ENCODE results near the gene PCDHGB2. TPM values are rescaled to one million over a fixed set of nuclear protein-coding genes. Genes with fewer than 3 reads are reported as not detected.

The PCDHGB2 gene
- total RNA-seq, 1 experiment from 2014 or later: 9.8 TPM

DNA sequence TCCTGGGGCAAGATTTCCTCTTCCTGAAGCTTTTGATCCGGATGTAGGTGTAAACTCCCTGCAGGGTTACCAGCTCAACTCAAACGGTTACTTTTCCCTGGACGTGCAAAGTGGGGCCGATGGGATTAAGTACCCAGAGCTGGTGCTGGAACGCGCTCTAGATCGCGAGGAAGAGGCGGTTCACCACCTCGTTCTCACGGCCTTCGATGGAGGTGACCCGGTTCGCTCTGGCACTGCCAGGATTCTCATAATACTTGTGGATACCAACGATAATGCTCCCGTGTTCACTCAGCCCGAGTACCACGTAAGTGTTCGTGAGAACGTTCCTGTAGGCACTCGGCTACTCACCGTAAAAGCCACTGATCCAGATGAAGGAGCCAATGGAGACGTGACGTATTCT is 4.2 kb upstream of the PCDHGB2 start:
- no peak overlapping the region for H3K27ac ChIP-seq (ENCODE audit: low read length)
- no peak overlapping the region for H3K4me2 ChIP-seq (ENCODE audit: low read depth, low read length, poor library complexity, severe bottlenecking)
- peaks cover 28% of the 10 kb centered on the region; the same call in 1 of the 2 replicates for H3K36me3 ChIP-seq (ENCODE audit: insufficient read depth, low read length)
- no peaks in the 10 kb centered on the region for H4K20me1 ChIP-seq (ENCODE audit: insufficient read depth, low read depth, low read length)
- peaks cover 27% of the 10 kb centered on the region for H3K4me1 ChIP-seq (ENCODE audit: low read length)
- peaks cover 42% of the 10 kb centered on the region for H3K79me2 ChIP-seq (ENCODE audit: low read length)
- no peak overlapping the region for H3K4me3 ChIP-seq (ENCODE audit: low read length)
- no peaks in the 10 kb centered on the region for H3K27me3 ChIP-seq (ENCODE audit: low read length)
- no peak overlapping the region for H2AFZ ChIP-seq (ENCODE audit: low read length)
- H3K9ac ChIP-seq (ENCODE audit: low read length): no peak overlapping the region
- H3K9me2 ChIP-seq (replicated peaks; ENCODE audit: insufficient read depth, low read length): no peaks in the 10 kb centered on the region
- no peak for DNase-seq
- H3K9me3 ChIP-seq (ENCODE audit: low read length): peaks cover 13% of the 10 kb centered on the region

DNA sequence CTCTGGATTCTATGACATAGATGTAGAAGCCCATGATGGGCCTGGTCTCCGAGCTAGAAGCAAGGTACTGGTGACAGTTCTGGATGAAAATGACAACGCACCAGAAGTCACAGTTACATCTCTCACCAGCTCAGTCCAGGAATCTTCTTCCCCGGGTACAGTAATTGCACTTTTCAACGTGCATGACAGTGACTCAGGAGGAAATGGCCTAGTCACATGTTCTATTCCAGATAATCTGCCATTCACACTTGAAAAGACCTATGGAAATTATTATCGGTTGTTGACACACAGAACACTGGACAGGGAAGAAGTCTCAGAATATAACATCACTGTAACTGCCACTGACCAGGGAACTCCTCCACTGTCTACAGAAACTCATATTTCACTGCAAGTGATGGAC is 3.7 kb upstream of the PCDHGB2 start:
- Histone ChIP-seq H3K9ac (ENCODE audit: low read length) (no peak overlapping the region), H3K36me3 (ENCODE audit: insufficient read depth, low read length) (peaks cover 29% of the 10 kb centered on the region; the same call in 1 of the 2 replicates), H3K4me1 (ENCODE audit: low read length) (peaks cover 24% of the 10 kb centered on the region), H3K27ac (ENCODE audit: low read length) (no peak overlapping the region), H3K27me3 (ENCODE audit: low read length) (no peaks in the 10 kb centered on the region), H3K9me2 (replicated peaks; ENCODE audit: insufficient read depth, low read length) (no peaks in the 10 kb centered on the region), H4K20me1 (ENCODE audit: insufficient read depth, low read depth, low read length) (no peaks in the 10 kb centered on the region), H3K4me2 (ENCODE audit: low read depth, low read length, poor library complexity, severe bottlenecking) (no peak overlapping the region), H3K9me3 (ENCODE audit: low read length) (peaks cover 15% of the 10 kb centered on the region), H3K4me3 (ENCODE audit: low read length) (no peak overlapping the region), H3K79me2 (ENCODE audit: low read length) (peaks cover 40% of the 10 kb centered on the region), H2AFZ (ENCODE audit: low read length) (no peak overlapping the region)
- no peak for DNase-seq

DNA sequence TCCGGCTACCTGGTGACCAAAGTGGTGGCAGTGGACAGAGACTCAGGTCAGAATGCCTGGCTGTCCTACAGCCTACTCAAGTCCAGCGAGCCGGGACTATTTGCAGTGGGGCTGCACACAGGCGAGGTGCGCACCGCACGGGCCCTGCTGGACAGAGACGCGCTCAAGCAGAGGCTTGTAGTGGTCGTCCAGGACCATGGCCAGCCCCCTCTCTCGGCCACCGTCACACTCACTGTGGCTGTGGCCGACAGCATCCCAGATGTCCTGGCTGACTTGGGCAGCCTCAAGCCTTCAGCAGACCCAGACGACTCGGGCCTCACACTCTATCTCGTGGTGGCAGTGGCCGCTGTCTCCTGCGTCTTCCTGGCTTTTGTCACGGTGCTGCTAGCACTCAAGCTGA is 2.8 kb upstream of the PCDHGB2 start:
- H3K9me2 ChIP-seq (replicated peaks; ENCODE audit: insufficient read depth, low read length): no peaks in the 10 kb centered on the region
- no peak overlapping the region for H3K4me3 ChIP-seq (ENCODE audit: low read length)
- H3K4me2 ChIP-seq (ENCODE audit: low read depth, low read length, poor library complexity, severe bottlenecking): no peak overlapping the region
- no peak overlapping the region for H3K9ac ChIP-seq (ENCODE audit: low read length)
- H3K36me3 ChIP-seq (ENCODE audit: insufficient read depth, low read length): peaks cover 28% of the 10 kb centered on the region; the same call in 1 of the 2 replicates
- peaks cover 38% of the 10 kb centered on the region for H3K79me2 ChIP-seq (ENCODE audit: low read length)
- no peak overlapping the region for H2AFZ ChIP-seq (ENCODE audit: low read length)
- peaks cover 19% of the 10 kb centered on the region for H3K9me3 ChIP-seq (ENCODE audit: low read length)
- no peaks in the 10 kb centered on the region for H3K27me3 ChIP-seq (ENCODE audit: low read length)
- DNase-seq: no peak
- peaks cover 24% of the 10 kb centered on the region for H3K4me1 ChIP-seq (ENCODE audit: low read length)
- no peaks in the 10 kb centered on the region for H4K20me1 ChIP-seq (ENCODE audit: insufficient read depth, low read depth, low read length)
- H3K27ac ChIP-seq (ENCODE audit: low read length): no peak overlapping the region

DNA sequence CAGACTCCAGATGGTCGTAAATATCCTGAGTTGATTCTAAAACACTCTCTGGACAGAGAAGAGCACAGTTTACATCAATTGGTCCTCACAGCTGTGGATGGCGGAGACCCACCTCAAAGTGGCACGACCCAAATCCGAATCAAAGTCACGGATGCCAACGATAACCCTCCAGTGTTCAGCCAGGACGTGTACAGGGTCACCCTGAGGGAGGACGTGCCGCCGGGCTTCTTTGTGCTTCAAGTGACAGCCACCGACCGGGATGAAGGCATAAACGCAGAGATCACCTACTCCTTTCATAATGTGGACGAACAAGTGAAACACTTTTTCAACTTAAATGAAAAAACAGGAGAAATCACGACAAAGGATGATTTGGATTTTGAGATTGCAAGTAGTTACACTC is 891 bp downstream of the PCDHGB2 start:
- Histone ChIP-seq H3K4me3 (ENCODE audit: low read length) (peak overlapping the region; percentile 67; the same call in 1 of the 2 replicates), H2AFZ (ENCODE audit: low read length) (no peak overlapping the region), H4K20me1 (ENCODE audit: insufficient read depth, low read depth, low read length) (no peaks in the 10 kb centered on the region), H3K9me2 (replicated peaks; ENCODE audit: insufficient read depth, low read length) (no peaks in the 10 kb centered on the region), H3K4me2 (ENCODE audit: low read depth, low read length, poor library complexity, severe bottlenecking) (peak overlapping the region; percentile 70), H3K27ac (ENCODE audit: low read length) (peak overlapping the region; percentile 67; the same call in 1 of the 2 replicates), H3K9me3 (ENCODE audit: low read length) (peaks cover 21% of the 10 kb centered on the region; the same call in 1 of the 2 replicates), H3K27me3 (ENCODE audit: low read length) (no peaks in the 10 kb centered on the region), H3K79me2 (ENCODE audit: low read length) (peaks cover 35% of the 10 kb centered on the region), H3K4me1 (ENCODE audit: low read length) (peaks cover 39% of the 10 kb centered on the region), H3K36me3 (ENCODE audit: insufficient read depth, low read length) (peaks cover 29% of the 10 kb centered on the region), H3K9ac (ENCODE audit: low read length) (peak overlapping the region; percentile 70; the same call in 1 of the 2 replicates)
- DNase-seq: no peak

DNA sequence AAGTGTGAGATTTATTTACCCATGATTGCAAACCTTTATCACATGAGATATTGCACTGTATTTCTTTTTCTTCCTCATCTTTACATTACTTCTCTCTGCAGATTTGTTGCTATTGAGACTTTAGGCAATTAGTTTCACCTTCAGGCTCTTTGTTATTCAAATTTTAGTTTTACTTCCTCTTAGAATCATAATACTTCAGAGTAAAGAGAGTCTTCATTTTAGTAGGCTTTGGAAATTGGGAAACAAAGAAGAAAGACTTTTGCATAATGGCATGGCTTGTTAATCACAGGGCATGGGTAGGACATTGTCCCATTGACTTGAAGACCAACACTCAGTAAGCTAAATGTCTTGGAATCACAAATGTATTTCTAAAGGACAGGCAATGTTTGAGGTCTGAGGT is 2.9 kb downstream of the PCDHGB2 start:
- Histone ChIP-seq H3K36me3 (ENCODE audit: insufficient read depth, low read length) (peaks cover 29% of the 10 kb centered on the region), H3K27me3 (ENCODE audit: low read length) (no peaks in the 10 kb centered on the region), H3K9ac (ENCODE audit: low read length) (no peak overlapping the region), H3K79me2 (ENCODE audit: low read length) (peaks cover 28% of the 10 kb centered on the region), H2AFZ (ENCODE audit: low read length) (no peak overlapping the region), H3K27ac (ENCODE audit: low read length) (peak overlapping the region; percentile 90), H4K20me1 (ENCODE audit: insufficient read depth, low read depth, low read length) (no peaks in the 10 kb centered on the region), H3K4me1 (ENCODE audit: low read length) (peaks cover 40% of the 10 kb centered on the region), H3K4me2 (ENCODE audit: low read depth, low read length, poor library complexity, severe bottlenecking) (peak overlapping the region; percentile 42), H3K4me3 (ENCODE audit: low read length) (peak overlapping the region; percentile 25; the same call in 1 of the 2 replicates), H3K9me3 (ENCODE audit: low read length) (peaks cover 24% of the 10 kb centered on the region; the same call in 1 of the 2 replicates), H3K9me2 (replicated peaks; ENCODE audit: insufficient read depth, low read length) (no peaks in the 10 kb centered on the region)
- DNase-seq: peak; percentile 70

DNA sequence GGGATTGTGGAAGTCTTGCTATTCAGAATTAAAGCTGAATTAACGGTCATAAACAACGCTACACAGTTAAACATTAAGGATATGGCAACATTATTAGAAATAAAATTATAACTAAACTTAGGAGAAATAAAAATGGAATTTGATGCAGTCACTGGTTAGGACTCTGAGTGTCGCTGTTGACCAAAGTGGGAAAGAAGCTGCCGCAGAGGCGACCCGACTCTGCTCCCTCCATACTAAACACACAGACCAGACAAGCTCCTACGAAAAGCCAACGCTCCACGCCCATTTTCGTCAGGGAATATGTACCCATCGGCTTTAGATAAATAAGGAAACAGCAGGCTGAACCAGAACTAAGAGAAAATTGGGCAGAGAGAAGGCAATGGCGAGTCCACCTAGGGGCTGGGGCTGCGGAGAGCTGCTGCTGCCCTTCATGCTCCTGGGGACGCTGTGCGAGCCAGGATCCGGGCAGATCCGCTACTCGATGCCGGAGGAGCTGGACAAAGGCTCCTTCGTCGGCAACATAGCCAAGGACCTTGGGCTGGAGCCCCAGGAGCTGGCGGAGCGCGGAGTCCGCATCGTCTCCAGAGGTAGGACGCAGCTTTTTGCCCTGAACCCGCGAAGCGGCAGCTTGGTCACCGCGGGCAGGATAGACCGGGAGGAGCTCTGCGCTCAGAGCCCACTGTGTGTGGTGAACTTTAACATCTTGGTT is 4.3 kb downstream of the PCDHGB2 start, which contains the start of gene PCDHGA5:
TSS of gene PCDHGA5 (plus strand) at position 211 of the 709 bp plus-strand sequence. CDS start at position 380, 169 bp downstream.
- Histone ChIP-seq H3K4me3 (ENCODE audit: low read length) (0 out of 2 replicates have a peak within 1 kb of the TSS, but pooled peaks have one; percentile 25), H3K9me3 (ENCODE audit: low read length) (peaks cover 24% of the 10 kb centered on the region; the same call in 1 of the 2 replicates), H3K4me1 (ENCODE audit: low read length) (peaks cover 40% of the 10 kb centered on the region), H3K36me3 (ENCODE audit: insufficient read depth, low read length) (peaks cover 24% of the 10 kb centered on the region), H3K79me2 (ENCODE audit: low read length) (peaks cover 31% of the 10 kb centered on the region), H3K9me2 (replicated peaks; ENCODE audit: insufficient read depth, low read length) (no peaks in the 10 kb centered on the region), H3K4me2 (ENCODE audit: low read depth, low read length, poor library complexity, severe bottlenecking) (peak within 1 kb of the TSS; percentile 42), H3K27ac (ENCODE audit: low read length) (peak within 1 kb of the TSS; percentile 90), H3K27me3 (ENCODE audit: low read length) (no peaks in the 10 kb centered on the region), H4K20me1 (ENCODE audit: insufficient read depth, low read depth, low read length) (no peaks in the 10 kb centered on the region), H2AFZ (ENCODE audit: low read length) (no peak within 1 kb of the TSS), H3K9ac (ENCODE audit: low read length) (no peak within 1 kb of the TSS)
- no peak for DNase-seq

DNA sequence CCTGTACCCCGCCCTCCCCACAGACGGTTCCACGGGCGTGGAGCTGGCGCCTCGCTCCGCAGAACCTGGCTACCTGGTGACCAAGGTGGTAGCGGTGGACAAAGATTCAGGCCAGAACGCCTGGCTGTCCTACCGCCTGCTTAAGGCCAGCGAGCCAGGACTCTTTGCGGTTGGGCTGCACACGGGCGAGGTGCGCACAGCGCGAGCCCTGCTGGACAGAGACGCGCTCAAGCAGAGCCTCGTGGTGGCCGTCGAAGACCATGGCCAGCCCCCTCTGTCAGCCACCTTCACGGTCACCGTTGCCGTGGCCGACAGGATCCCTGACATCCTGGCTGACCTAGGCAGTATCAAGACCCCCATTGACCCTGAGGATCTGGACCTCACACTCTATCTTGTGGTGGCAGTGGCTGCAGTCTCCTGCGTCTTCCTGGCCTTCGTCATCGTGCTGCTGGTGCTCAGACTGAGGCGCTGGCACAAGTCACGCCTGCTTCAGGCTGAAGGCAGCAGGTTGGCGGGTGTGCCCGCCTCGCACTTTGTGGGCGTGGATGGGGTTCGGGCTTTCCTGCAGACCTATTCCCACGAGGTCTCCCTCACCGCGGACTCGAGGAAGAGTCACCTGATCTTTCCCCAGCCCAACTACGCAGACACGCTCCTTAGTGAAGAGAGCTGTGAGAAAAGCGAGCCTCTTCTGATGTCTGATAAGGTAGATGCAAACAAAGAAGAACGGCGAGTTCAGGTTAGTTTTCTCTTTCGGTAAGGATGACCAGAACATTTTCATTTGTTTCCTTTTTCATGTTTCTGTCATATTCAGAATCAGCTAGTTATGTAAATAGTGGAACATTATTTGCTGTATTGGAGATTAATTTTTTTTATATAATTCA is 6.5 kb downstream of the PCDHGB2 start:
- H4K20me1 ChIP-seq (ENCODE audit: insufficient read depth, low read depth, low read length): no peaks in the 10 kb centered on the region
- H3K27ac ChIP-seq (ENCODE audit: low read length): no peak overlapping the region
- peaks cover 42% of the 10 kb centered on the region for H3K4me1 ChIP-seq (ENCODE audit: low read length)
- peaks cover 27% of the 10 kb centered on the region for H3K9me3 ChIP-seq (ENCODE audit: low read length)
- no peak overlapping the region for H2AFZ ChIP-seq (ENCODE audit: low read length)
- no peak overlapping the region for H3K9ac ChIP-seq (ENCODE audit: low read length)
- H3K27me3 ChIP-seq (ENCODE audit: low read length): no peaks in the 10 kb centered on the region
- H3K4me3 ChIP-seq (ENCODE audit: low read length): no peak overlapping the region
- peaks cover 28% of the 10 kb centered on the region for H3K79me2 ChIP-seq (ENCODE audit: low read length)
- no peak for DNase-seq
- no peaks in the 10 kb centered on the region for H3K9me2 ChIP-seq (replicated peaks; ENCODE audit: insufficient read depth, low read length)
- no peak overlapping the region for H3K4me2 ChIP-seq (ENCODE audit: low read depth, low read length, poor library complexity, severe bottlenecking)
- H3K36me3 ChIP-seq (ENCODE audit: insufficient read depth, low read length): peaks cover 29% of the 10 kb centered on the region

Data from Karpas-422 (cell line).